H1 (cell line): Measurements from ENCODE around the gene GPR180. TPM values are rescaled to one million over a fixed set of nuclear protein-coding genes. Genes with fewer than 3 reads are reported as not detected.

ENCODE experiments used
- CHD7 ChIP-seq: fragments of 300-600 bp; sonication (generic); IDR thresholded peaks from 2 replicates; pipeline ENCODE4 v1.7.1; 2012; ENCODE audit warnings: low read length, moderate library complexity, mild to moderate bottlenecking, inconsistent platforms; ENCODE audit not compliant: insufficient replicate concordance
- polyA plus RNA-seq, 7 experiments: library from polyadenylated mRNA; depleted of rRNA in 3 of 7; stranded (reverse) in 5 of 7; unstranded in 2 of 7; fragments of >200 nt in 5 of 7; fragments of 200-250 nt in 2 of 7; gene quantifications; 1 replicate in 5 of 7; 2 replicates in 1 of 7; 4 replicates in 1 of 7; pipeline versions ENCODE4 v1.2.1 to v1.2.3, GENCODE V29; 2011 to 2013; ENCODE audit warnings: missing spikeins in 2 of 7, mixed read lengths in 2 of 7
- total RNA-seq: library from RNA; stranded (reverse); fragmentation: NEBNext Ultra II Directional; extraction: Animal tissue kit (Norgen Biotek cat#: 25700); gene quantifications from 2 replicates; pipeline ENCODE4 v1.2.1, GENCODE V29; 2021

GPR180 gene
- total and polyA plus RNA-seq, 2 of the 8 experiments (the other 6 are each of a cell fraction or from before 2014, with no cell fraction given): 1.8 to 4.8 TPM

GRCh38 chr13:94579063-94579462 is 22.6 kb upstream of the GPR180 start (continued):
- no peak for TF ChIP-seq CHD7
- TF ChIP-seq, all 59 proteins: peak for 0
